Breast epithelium (tissue), 4 donors: ENCODE results near the gene NFKB1. TPM values are rescaled to one million over a fixed set of nuclear protein-coding genes. Genes with fewer than 3 reads are reported as not detected.

Experiments used
- DNase-seq, 2 donors: peaks; one replicate each; pipeline ENCODE4 v3.0.0-alpha.2; 2019; ENCODE audit warnings: low spot score in 2 of 2
- H3K27ac ChIP-seq, 2 donors: fragments of 200-600 bp; sonication (generic) in 1 of 2; one replicate each; pipeline ENCODE4 v1.5.1; 2016 to 2019; ENCODE audit warnings: mild to moderate bottlenecking in 1 of 2
- H3K27me3 ChIP-seq, 2 donors: fragments of 200-600 bp; sonication (generic) in 1 of 2; one replicate each; pipeline versions ENCODE4 v1.5.1 to v1.6.0; 2017 to 2019; ENCODE audit warnings: control low read depth in 1 of 2, mild to moderate bottlenecking in 1 of 2
- H3K36me3 ChIP-seq: fragments of 200-600 bp; one replicate; pipeline ENCODE4 v1.5.1; 2019
- H3K4me1 ChIP-seq, 2 donors: fragments of 200-600 bp; sonication (generic); one replicate each; pipeline ENCODE4 v1.5.1; 2016 to 2019; ENCODE audit warnings: control low read depth in 1 of 2
- H3K4me3 ChIP-seq, 3 donors: fragments of 200-600 bp; sonication (generic); 1 replicate in 2 of 3; 2 replicates in 1 of 3; pipeline ENCODE4 v1.5.1; 2016 to 2019; ENCODE audit warnings: mild to moderate bottlenecking in 3 of 3, moderate library complexity in 2 of 3
- H3K9me3 ChIP-seq, 2 donors: fragments of 200-600 bp; sonication (generic) in 1 of 2; one replicate each; pipeline ENCODE4 v1.5.1; 2016 to 2019; ENCODE audit warnings: control low read depth in 1 of 2
- POLR2A ChIP-seq: fragments of 450-650 bp; IDR thresholded peaks from one replicate; pipeline ENCODE4 v1.6.1; 2016; ENCODE audit warnings: antibody characterized with exemption, mild to moderate bottlenecking, moderate library complexity
- POLR2AphosphoS5 ChIP-seq, 3 donors: sonication (generic); formaldehyde crosslinking; IDR thresholded peaks; one replicate each; pipeline ENCODE4 v1.6.1; 2017; ENCODE audit warnings: antibody characterized with exemption in 3 of 3
- intact Hi-C: fragments of 100-400 bp; cut with DNase I; formaldehyde crosslinking; loops from one replicate; pipeline ENCODE4 v1.15.1; 2023; ENCODE audit warnings: low total_unique reads
- total RNA-seq, 3 donors: library from RNA; depleted of rRNA; stranded (reverse); fragments of >200 nt; gene quantifications; one replicate each; pipeline ENCODE4 v1.1.0, GENCODE V29; 2016
- TF ChIP-seq, protein P1 (sequence below), 3 donors: fragments of 450-650 bp; IDR thresholded peaks; one replicate each; pipeline ENCODE4 v1.5.1; 2016 to 2017; ENCODE audit warnings: antibody characterized with exemption in 3 of 3, mild to moderate bottlenecking in 3 of 3, moderate library complexity in 3 of 3

Gene NFKB1
- total RNA-seq, 3 donors from 2014 or later: 30.2 to 52.5 (median 42.6) TPM

DNA sequence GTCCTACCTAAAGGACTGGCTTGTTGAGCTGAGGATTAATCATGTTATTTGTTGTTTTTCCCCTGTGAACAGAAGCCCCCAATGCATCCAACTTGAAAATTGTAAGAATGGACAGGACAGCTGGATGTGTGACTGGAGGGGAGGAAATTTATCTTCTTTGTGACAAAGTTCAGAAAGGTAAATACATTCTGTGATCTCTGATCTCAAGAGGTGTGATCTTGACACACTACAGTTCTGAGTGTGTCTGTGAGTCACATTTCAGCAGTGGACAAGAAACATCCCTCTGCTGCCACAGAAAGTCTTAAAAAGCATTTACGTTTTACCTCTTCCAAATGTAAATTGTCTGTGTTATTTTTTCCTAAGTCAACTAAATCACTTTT, 79.3 kb downstream of the NFKB1 start:
- Histone ChIP-seq H3K9me3 (no peaks in the 10 kb centered on the region), H3K4me1 (no peaks in the 10 kb centered on the region), H3K4me3 (no peak overlapping the region), H3K27me3 (no peaks in the 10 kb centered on the region), H3K36me3 (peaks cover 4% of the 10 kb centered on the region), H3K27ac (no peak overlapping the region)
- no peak for DNase-seq
- TF ChIP-seq, protein P1, sequence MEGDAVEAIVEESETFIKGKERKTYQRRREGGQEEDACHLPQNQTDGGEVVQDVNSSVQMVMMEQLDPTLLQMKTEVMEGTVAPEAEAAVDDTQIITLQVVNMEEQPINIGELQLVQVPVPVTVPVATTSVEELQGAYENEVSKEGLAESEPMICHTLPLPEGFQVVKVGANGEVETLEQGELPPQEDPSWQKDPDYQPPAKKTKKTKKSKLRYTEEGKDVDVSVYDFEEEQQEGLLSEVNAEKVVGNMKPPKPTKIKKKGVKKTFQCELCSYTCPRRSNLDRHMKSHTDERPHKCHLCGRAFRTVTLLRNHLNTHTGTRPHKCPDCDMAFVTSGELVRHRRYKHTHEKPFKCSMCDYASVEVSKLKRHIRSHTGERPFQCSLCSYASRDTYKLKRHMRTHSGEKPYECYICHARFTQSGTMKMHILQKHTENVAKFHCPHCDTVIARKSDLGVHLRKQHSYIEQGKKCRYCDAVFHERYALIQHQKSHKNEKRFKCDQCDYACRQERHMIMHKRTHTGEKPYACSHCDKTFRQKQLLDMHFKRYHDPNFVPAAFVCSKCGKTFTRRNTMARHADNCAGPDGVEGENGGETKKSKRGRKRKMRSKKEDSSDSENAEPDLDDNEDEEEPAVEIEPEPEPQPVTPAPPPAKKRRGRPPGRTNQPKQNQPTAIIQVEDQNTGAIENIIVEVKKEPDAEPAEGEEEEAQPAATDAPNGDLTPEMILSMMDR (IDR thresholded peaks at IDR 0.05): no peak
- TF ChIP-seq POLR2A: no peak
- TF ChIP-seq POLR2AphosphoS5 (IDR thresholded peaks at IDR 0.05): no peak
- intact Hi-C loops: no loop called here

GRCh38 chr4:102584091-102584490, 82.9 kb downstream of the NFKB1 start:
- H3K4me1 ChIP-seq: no peaks in the 10 kb centered on the region
- H3K4me3 ChIP-seq: no peak overlapping the region
- H3K36me3 ChIP-seq: peaks cover 4% of the 10 kb centered on the region
- no peak for DNase-seq
- no peaks in the 10 kb centered on the region for H3K27me3 ChIP-seq
- no peak overlapping the region for H3K27ac ChIP-seq
- H3K9me3 ChIP-seq: no peaks in the 10 kb centered on the region
- no peak for TF ChIP-seq POLR2A
- TF ChIP-seq, protein P1 (IDR thresholded peaks at IDR 0.05): no peak
- no peak for TF ChIP-seq POLR2AphosphoS5 (IDR thresholded peaks at IDR 0.05)
- intact Hi-C loops: no loop called here

- H3K4me3 ChIP-seq: no peak overlapping the region
- TF ChIP-seq POLR2A (no peak), POLR2AphosphoS5 (IDR thresholded peaks at IDR 0.05) (no peak)
- TF ChIP-seq, protein P1 (IDR thresholded peaks at IDR 0.05): no peak
- no peaks in the 10 kb centered on the region for H3K9me3 ChIP-seq
- DNase-seq: no peak
- no peaks in the 10 kb centered on the region for H3K4me1 ChIP-seq
- peaks cover 4% of the 10 kb centered on the region for H3K36me3 ChIP-seq
- intact Hi-C loops: no loop called here
- no peaks in the 10 kb centered on the region for H3K27me3 ChIP-seq
- H3K27ac ChIP-seq: no peak overlapping the region
Observed at GRCh38 chr4:102585329-102585728, 84.2 kb downstream of the NFKB1 start.

DNA sequence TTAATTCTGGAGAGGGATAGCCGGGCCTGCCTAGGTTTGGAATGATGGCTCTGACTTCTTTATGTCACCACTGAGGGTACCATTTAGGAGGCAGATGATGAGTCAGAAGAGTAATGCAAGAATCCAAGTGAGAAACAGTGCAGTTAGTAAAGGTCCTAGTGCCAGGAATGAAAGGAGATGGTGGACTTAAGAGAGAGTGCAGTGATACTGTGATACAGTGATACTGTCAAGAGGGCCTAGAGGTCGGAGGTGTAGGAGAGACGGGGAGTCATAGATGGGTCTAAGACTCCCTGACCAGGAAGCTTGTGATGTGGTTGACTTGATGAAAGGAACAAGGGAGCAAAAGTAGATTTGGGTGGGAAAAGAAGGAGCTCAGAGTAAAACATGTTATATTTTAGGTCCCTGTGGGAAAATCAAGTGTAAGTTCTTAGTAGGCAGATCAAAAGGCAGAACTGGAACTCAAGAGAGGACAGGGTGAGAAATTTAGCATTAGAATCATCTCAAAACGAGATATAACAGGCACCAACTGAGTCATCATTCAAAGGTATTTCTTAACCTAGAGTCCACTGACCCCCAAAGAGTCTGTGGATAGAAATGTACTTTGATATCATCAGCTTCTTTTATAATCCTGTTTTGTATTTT, 85.0 kb downstream of the NFKB1 start:
- Histone ChIP-seq H3K9me3 (peaks cover 0 to 4% of the 10 kb centered on the region in 2 donors), H3K4me3 (no peak overlapping the region), H3K36me3 (peaks cover 4% of the 10 kb centered on the region), H3K4me1 (no peaks in the 10 kb centered on the region), H3K27me3 (no peaks in the 10 kb centered on the region), H3K27ac (no peak overlapping the region)
- no peak for DNase-seq
- intact Hi-C loops: no loop called here
- TF ChIP-seq, protein P1 (IDR thresholded peaks at IDR 0.05): no peak
- TF ChIP-seq POLR2A (no peak), POLR2AphosphoS5 (IDR thresholded peaks at IDR 0.05) (no peak)

DNA sequence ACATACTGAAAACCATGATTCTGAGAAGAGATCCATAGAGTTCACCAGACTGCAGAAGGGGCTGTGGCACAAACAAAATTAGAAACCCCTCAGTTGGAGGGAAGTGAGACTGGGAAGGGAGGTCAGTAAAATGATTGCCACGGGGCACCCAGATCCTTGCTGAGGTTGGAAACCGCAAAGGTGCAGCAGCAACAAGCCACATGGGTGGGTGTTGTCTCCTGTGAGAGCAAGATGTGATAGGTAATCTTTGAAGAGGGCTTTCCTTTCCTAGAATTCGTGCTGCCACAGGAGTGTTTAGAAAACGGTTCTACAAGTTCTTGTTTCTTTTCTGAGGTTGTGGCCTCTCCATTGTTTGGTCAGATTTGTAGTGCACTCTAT, 85.5 kb downstream of the NFKB1 start:
- intact Hi-C loops: no loop called here
- H3K27ac ChIP-seq: no peak overlapping the region
- H3K4me1 ChIP-seq: no peaks in the 10 kb centered on the region
- no peak overlapping the region for H3K4me3 ChIP-seq
- TF ChIP-seq POLR2AphosphoS5 (IDR thresholded peaks at IDR 0.05): no peak
- TF ChIP-seq, protein P1 (IDR thresholded peaks at IDR 0.05): no peak
- no peak for TF ChIP-seq POLR2A
- H3K27me3 ChIP-seq: no peaks in the 10 kb centered on the region
- H3K9me3 ChIP-seq: peaks cover 4% of the 10 kb centered on the region in 2 donors
- DNase-seq: no peak
- H3K36me3 ChIP-seq: peaks cover 4% of the 10 kb centered on the region
